ENCODE data around the gene HIVEP3. TPM values are rescaled to one million over a fixed set of nuclear protein-coding genes. Genes with fewer than 3 reads are reported as not detected.

HIVEP3 gene
- total RNA-seq, 1 donor from 2014 or later = 2.9 TPM

DNA sequence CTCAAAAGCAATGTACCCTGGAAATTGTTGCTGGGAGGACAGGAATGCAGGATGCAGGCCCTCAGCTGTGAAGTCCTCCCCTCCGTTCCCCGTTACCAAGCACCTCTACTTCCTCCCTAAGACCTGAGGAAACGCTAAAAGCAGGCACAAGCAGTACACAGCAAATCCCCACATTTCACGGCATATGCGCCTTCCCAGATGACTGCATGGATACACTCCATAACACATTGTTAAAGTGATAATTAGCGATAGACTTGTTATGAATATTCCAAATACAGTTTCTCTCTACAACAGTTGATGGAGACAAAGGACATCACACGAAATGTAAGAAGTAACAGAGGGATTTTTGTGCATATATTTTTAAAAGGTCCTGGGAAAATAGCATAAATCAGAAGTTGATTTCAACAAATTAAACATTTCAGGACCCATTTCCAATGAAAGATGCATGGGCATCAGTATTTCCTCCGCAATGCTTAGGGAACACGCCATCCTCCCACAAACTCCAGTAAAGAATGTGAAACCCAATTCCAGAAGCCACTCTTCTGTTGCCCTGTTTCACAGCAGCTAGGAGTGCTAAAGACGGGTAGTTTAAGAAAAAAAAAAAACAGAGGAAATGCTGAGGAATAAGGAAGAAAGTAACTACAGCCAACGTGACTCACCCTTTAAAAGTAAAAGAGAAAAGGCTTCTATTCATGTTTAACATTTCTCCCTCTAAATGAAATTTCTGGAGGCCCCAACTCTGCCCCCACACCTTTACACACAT lies 75.5 kb downstream of the HIVEP3 start:
- Histone ChIP-seq H3K27ac (no peak overlapping the region), H3K36me3 (no peaks in the 10 kb centered on the region), H3K27me3 (no peaks in the 10 kb centered on the region), H3K4me3 (no peak overlapping the region), H3K4me1 (no peaks in the 10 kb centered on the region), H3K9me3 (no peaks in the 10 kb centered on the region)
- DNase-seq (ENCODE audit: extremely low spot score in 2 of 2) = no peak
- intact Hi-C loops (cut with DNase I) = no loop called here
- no peak for TF ChIP-seq POLR2AphosphoS5 (IDR thresholded peaks at IDR 0.05; ENCODE audit: insufficient read depth in 1 of 2, low read depth in 1 of 2)
- no peak for TF ChIP-seq POLR2A (IDR thresholded peaks at IDR 0.05)

DNA sequence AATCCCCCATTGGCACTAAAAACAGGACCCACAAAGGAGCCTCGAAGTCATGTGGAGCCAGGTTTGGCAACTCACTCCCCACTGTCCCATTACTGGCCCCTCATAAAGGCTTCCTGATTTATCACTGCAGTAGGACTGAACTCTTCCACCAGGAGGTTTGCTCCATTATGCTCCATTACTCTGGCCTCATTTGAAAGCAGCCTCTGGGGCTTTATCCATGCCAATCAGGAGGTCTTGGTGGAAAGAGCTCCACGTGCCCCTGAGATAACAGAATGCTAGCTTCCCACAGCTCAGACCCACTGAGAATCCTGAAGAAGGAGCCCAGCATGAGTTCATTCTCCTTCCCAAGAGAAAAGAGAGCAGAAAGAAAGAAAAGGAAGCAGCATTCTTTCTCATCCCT lies 76.4 kb downstream of the HIVEP3 start:
- intact Hi-C loops (cut with DNase I) = no loop called here
- Histone ChIP-seq H3K4me1 (no peaks in the 10 kb centered on the region), H3K27me3 (no peaks in the 10 kb centered on the region), H3K36me3 (no peaks in the 10 kb centered on the region), H3K27ac (no peak overlapping the region), H3K4me3 (no peak overlapping the region), H3K9me3 (no peaks in the 10 kb centered on the region)
- no peak for DNase-seq (ENCODE audit: extremely low spot score in 2 of 2)
- TF ChIP-seq POLR2AphosphoS5 (IDR thresholded peaks at IDR 0.05; ENCODE audit: insufficient read depth in 1 of 2, low read depth in 1 of 2) (no peak), CTCF (IDR thresholded peaks at IDR 0.05) (no peak), POLR2A (IDR thresholded peaks at IDR 0.05) (no peak)

DNA sequence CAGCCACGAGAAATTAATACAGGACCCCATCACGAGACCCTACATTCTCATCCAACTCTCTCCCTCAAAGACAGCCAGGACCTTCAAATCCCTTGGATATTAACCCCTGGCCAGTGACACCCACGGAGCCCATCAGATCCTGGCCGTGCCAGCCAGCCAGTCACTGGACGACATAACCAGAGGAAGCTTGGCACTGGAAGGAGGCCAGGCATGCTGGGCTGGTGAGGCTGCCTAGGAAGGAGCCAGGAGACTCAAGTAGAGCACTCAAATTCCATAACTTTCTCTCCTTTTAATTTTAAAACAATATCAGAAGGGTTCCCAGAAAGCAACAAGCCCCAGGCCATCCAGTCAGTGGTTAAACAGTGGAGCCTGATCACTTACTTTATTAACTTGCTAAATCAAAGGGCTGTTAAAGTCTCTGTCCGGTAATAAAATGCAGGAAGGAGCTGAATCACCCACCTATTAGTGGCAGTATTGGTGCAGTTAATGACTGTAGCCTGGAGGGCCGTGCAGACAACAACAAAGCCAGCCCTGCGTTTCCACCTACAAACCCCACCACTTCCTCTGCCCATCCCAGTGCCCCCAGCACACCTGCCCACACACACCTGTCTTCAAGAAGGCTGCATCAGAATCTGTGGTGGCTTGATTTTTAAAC lies 78.0 kb downstream of the HIVEP3 start:
- Histone ChIP-seq H3K4me3 (no peak overlapping the region), H3K36me3 (no peaks in the 10 kb centered on the region), H3K4me1 (no peaks in the 10 kb centered on the region), H3K9me3 (no peaks in the 10 kb centered on the region), H3K27ac (no peak overlapping the region), H3K27me3 (no peaks in the 10 kb centered on the region)
- no peak for DNase-seq (ENCODE audit: extremely low spot score in 2 of 2)
- TF ChIP-seq POLR2AphosphoS5 (IDR thresholded peaks at IDR 0.05; ENCODE audit: insufficient read depth in 1 of 2, low read depth in 1 of 2) = no peak
- TF ChIP-seq CTCF (IDR thresholded peaks at IDR 0.05) = no peak
- TF ChIP-seq POLR2A (IDR thresholded peaks at IDR 0.05) = no peak
- intact Hi-C loops (cut with DNase I) = no loop called here

- no peaks in the 10 kb centered on the region for H3K9me3 ChIP-seq
- no peaks in the 10 kb centered on the region for H3K36me3 ChIP-seq
- no peaks in the 10 kb centered on the region for H3K4me1 ChIP-seq
- H3K4me3 ChIP-seq = no peak overlapping the region
- no peak overlapping the region for H3K27ac ChIP-seq
- H3K27me3 ChIP-seq = no peaks in the 10 kb centered on the region
- no peak for DNase-seq (ENCODE audit: extremely low spot score in 2 of 2)
- intact Hi-C loops (cut with DNase I) = no loop called here
- TF ChIP-seq POLR2AphosphoS5 (IDR thresholded peaks at IDR 0.05; ENCODE audit: insufficient read depth in 1 of 2, low read depth in 1 of 2) (no peak), POLR2A (IDR thresholded peaks at IDR 0.05) (no peak), CTCF (IDR thresholded peaks at IDR 0.05) (no peak)
Measured at GRCh38 chr1:41838266-41838665, 80.5 kb downstream of the HIVEP3 start.

GRCh38 chr1:41837691-41838090 lies 81.0 kb downstream of the HIVEP3 start:
- no peak overlapping the region for H3K27ac ChIP-seq
- no peaks in the 10 kb centered on the region for H3K36me3 ChIP-seq
- H3K4me3 ChIP-seq = no peak overlapping the region
- no peaks in the 10 kb centered on the region for H3K27me3 ChIP-seq
- DNase-seq (ENCODE audit: extremely low spot score in 2 of 2) = no peak
- H3K4me1 ChIP-seq = no peaks in the 10 kb centered on the region
- no peaks in the 10 kb centered on the region for H3K9me3 ChIP-seq
- TF ChIP-seq CTCF (IDR thresholded peaks at IDR 0.05) (no peak), POLR2A (IDR thresholded peaks at IDR 0.05) (no peak), POLR2AphosphoS5 (IDR thresholded peaks at IDR 0.05; ENCODE audit: insufficient read depth in 1 of 2, low read depth in 1 of 2) (no peak)
- intact Hi-C loops (cut with DNase I) = no loop called here
